ENCODE data around the gene PRPF39.
"Not testable (repeated sequence)": the region's sequence is repeated elsewhere in the genome, so short reads cannot be mapped to it uniquely, and the experiment has no call there.

The PRPF39 gene

GRCh38 chr14:45136399-45136798 lies 52.5 kb downstream of the PRPF39 start:
- no peak for DNase-seq (ENCODE audit: low read depth)

GRCh38 chr14:45140661-45141187 lies 56.8 kb downstream of the PRPF39 start:
- DNase-seq (ENCODE audit: low read depth): no peak

GRCh38 chr14:45142083-45142482 lies 58.2 kb downstream of the PRPF39 start:
- not testable (repeated sequence) for DNase-seq (ENCODE audit: low read depth)

GRCh38 chr14:45144658-45145057 lies 60.7 kb downstream of the PRPF39 start:
- no peak for DNase-seq (ENCODE audit: low read depth)

- DNase-seq (ENCODE audit: low read depth): no peak
These were observed 61.3 kb downstream of the PRPF39 start for GRCh38 chr14:45145214-45145613.

GRCh38 chr14:45149602-45150001 lies 65.7 kb downstream of the PRPF39 start:
- no peak for DNase-seq (ENCODE audit: low read depth)

GRCh38 chr14:45150386-45150890 lies 66.5 kb downstream of the PRPF39 start:
- DNase-seq (ENCODE audit: low read depth): no peak

- DNase-seq (ENCODE audit: low read depth): no peak
These were observed 72.2 kb downstream of the PRPF39 start for GRCh38 chr14:45156067-45156466.

Data from HS-5 (cell line).